AG04450 (cell line): ENCODE measurements around the gene HTT-AS. TPM values are rescaled to one million over a fixed set of nuclear protein-coding genes. Genes with fewer than 3 reads are reported as not detected.

ENCODE experiments used
- CTCF ChIA-PET: fragments of 300-600, 350-600 bp; formaldehyde crosslinking; extraction: SDS; loops from one replicate; lab custom pipeline; 2022; ENCODE audit warnings: antibody characterized with exemption, inconsistent platforms; lab: Charles Lee
- POLR2A ChIA-PET: fragments of 350-600 bp; formaldehyde crosslinking; extraction: SDS; loops from one replicate; lab custom pipeline; 2021; ENCODE audit warnings: antibody characterized with exemption, inconsistent platforms; lab: Yijun Ruan, JAX
- DNase-seq: peaks from one replicate; pipeline ENCODE4 v3.0.0-alpha.2; 2011; ENCODE audit warnings: low read depth, low spot score
- H3K27ac ChIP-seq: one replicate; pipeline ENCODE4 v1.5.1; 2012; ENCODE audit warnings: low read depth, low read length, control low read depth
- H3K27me3 ChIP-seq: one replicate; pipeline ENCODE4 v1.6.0; 2012; ENCODE audit warnings: low read length; ENCODE audit not compliant: control insufficient read depth, insufficient read depth
- H3K4me3 ChIP-seq: 2 replicates; pipeline ENCODE4 v1.5.1; 2011; ENCODE audit warnings: mild to moderate bottlenecking, low read depth, low read length, control low read depth
- H3K9me3 ChIP-seq: 2 replicates; pipeline ENCODE4 v1.5.1; 2012; ENCODE audit warnings: low read length; ENCODE audit not compliant: control insufficient read depth, insufficient read depth
- CTCF ChIP-seq: IDR thresholded peaks from 2 replicates; pipeline ENCODE4 v1.5.1; 2011; ENCODE audit warnings: low read depth, low read length, control low read depth, inconsistent platforms
- polyA plus RNA-seq: library from polyadenylated mRNA; depleted of rRNA; stranded (reverse); fragments of >200 nt; gene quantifications from 2 replicates; pipeline ENCODE4 v1.2.3, GENCODE V29; 2011

Gene HTT-AS
- polyA plus RNA-seq, 1 experiment = not detected

GRCh38 chr4:3108211-3108610 is 33.9 kb upstream of the HTT-AS start:
- Histone ChIP-seq H3K4me3 (no peak overlapping the region), H3K27me3 (no peaks in the 10 kb centered on the region), H3K27ac (no peak overlapping the region), H3K9me3 (no peaks in the 10 kb centered on the region)
- CTCF ChIA-PET = interaction anchor here (1.2 to 7.7 kb wide), 5 partner anchors 10 to 373 kb away, joined by 3 to 113 read pairs (median 29); no protein-coding TSS in a partner anchor
- TF ChIP-seq CTCF = no peak
- POLR2A ChIA-PET = no interaction called here
- no peak for DNase-seq

GRCh38 chr4:3107691-3108121 is 33.4 kb upstream of the HTT-AS start:
- Histone ChIP-seq H3K27me3 (no peaks in the 10 kb centered on the region), H3K9me3 (no peaks in the 10 kb centered on the region), H3K27ac (peak overlapping the region; percentile 0), H3K4me3 (no peak overlapping the region)
- ChIA-PET CTCF (interaction anchor here (0.9 to 7.7 kb wide), 14 partner anchors 14 to 373 kb away, joined by 3 to 113 read pairs (median 4); partner anchors contain the start of gene RGS12), POLR2A (no interaction called here)
- no peak for DNase-seq
- TF ChIP-seq CTCF = no peak

- TF ChIP-seq CTCF = no peak
- no peak overlapping the region for H3K4me3 ChIP-seq
- H3K27ac ChIP-seq = peak overlapping the region; percentile 55
- ChIA-PET POLR2A (interaction anchor here (0.5 kb wide), 1 partner anchor 1096 kb away, joined by 4 read pairs; no protein-coding TSS in a partner anchor), CTCF (interaction anchor here (0.5 to 7.7 kb wide), 34 partner anchors 9 to 1114 kb away, joined by 3 to 113 read pairs (median 4); partner anchors contain the start of gene RGS12)
- DNase-seq = no peak
- no peaks in the 10 kb centered on the region for H3K9me3 ChIP-seq
- H3K27me3 ChIP-seq = no peaks in the 10 kb centered on the region
Observed at GRCh38 chr4:3107271-3107670, 32.9 kb upstream of the HTT-AS start.

GRCh38 chr4:3106339-3107186 is 32.2 kb upstream of the HTT-AS start:
- CTCF ChIA-PET = interaction anchor here (0.5 to 7.7 kb wide), 34 partner anchors 8 to 1113 kb away, joined by 3 to 113 read pairs (median 4); partner anchors contain the start of gene RGS12
- no peaks in the 10 kb centered on the region for H3K27me3 ChIP-seq
- peak overlapping the region; percentile 55 for H3K27ac ChIP-seq
- no peaks in the 10 kb centered on the region for H3K9me3 ChIP-seq
- POLR2A ChIA-PET = interaction anchor here (0.5 kb wide), 1 partner anchor 1095 kb away, joined by 4 read pairs; no protein-coding TSS in a partner anchor
- no peak overlapping the region for H3K4me3 ChIP-seq
- peak; percentile 99 for TF ChIP-seq CTCF
- DNase-seq = peak; percentile 73
